ENCODE measurements around the gene RBMS1. TPM values are rescaled to one million over a fixed set of nuclear protein-coding genes. Genes with fewer than 3 reads are reported as not detected.

The RBMS1 gene
- total RNA-seq, 1 experiment from 2014 or later = 77.5 TPM

DNA sequence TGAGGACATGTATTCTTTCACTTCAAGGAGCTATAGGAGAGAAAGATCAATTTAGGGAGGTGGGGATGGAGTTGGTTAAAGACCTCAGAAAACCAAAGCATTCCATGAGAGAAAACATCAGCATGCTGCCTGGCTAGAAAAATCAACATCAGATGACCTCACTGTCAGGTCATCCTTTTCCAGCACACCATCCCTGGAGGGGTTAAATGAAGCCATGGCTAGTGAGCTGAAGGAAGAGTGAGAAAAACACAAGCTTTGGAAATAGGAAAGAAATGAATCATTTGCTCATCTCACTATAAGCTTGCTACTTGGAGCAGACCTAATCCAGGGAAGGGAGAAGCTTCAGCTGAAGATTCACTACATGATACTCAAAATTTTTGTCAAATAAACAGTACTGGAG lies 184.0 kb downstream of the RBMS1 start:
- H4K8ac ChIP-seq (replicated peaks; ENCODE audit: insufficient read length, low read depth, low read length) = no peak overlapping the region
- peak overlapping the region in 1 of 3 experiments; percentile 37; a peak in 2 of 7 replicates for H3K27ac Mint-ChIP-seq
- no peak overlapping the region for H3K4me3 Mint-ChIP-seq
- no peak overlapping the region for H2AK5ac ChIP-seq (ENCODE audit: insufficient read length, low read length)
- H3K4ac ChIP-seq (ENCODE audit: low read depth, low read length) = no peak overlapping the region
- no peak overlapping the region for H2BK12ac ChIP-seq (ENCODE audit: insufficient read length, low read depth, low read length)
- no peaks in the 10 kb centered on the region for H3K27me3 Mint-ChIP-seq (ENCODE audit: low read depth)
- no peak overlapping the region for H3K56ac ChIP-seq (ENCODE audit: insufficient read length, low read depth, low read length)
- H4K91ac ChIP-seq (ENCODE audit: insufficient read length, low read depth, low read length) = no peak overlapping the region
- H3K23me2 ChIP-seq (ENCODE audit: insufficient read length, low read depth, low read length, poor library complexity, severe bottlenecking) = no peaks in the 10 kb centered on the region
- H2BK20ac ChIP-seq (ENCODE audit: low read depth, low read length, poor library complexity, severe bottlenecking) = no peak overlapping the region
- H4K5ac ChIP-seq (ENCODE audit: insufficient read length, low read depth, low read length) = no peak overlapping the region
- no peak overlapping the region for H3K14ac ChIP-seq (ENCODE audit: insufficient read depth, low read length)
- H3K27me3 ChIP-seq (ENCODE audit: insufficient read depth, low read length) = no peaks in the 10 kb centered on the region
- H3K36me3 Mint-ChIP-seq (ENCODE audit: insufficient read depth in 1 of 3, low read depth in 3 of 3) = peaks cover 0 to 20% (median 7%) of the 10 kb centered on the region in 3 experiments; a peak in 4 of 7 replicates
- no peak overlapping the region for H2BK5ac ChIP-seq (ENCODE audit: insufficient read length, low read length)
- no peak overlapping the region for H3K9ac ChIP-seq (ENCODE audit: extremely low read depth, insufficient read length, low read length)
- no peak overlapping the region for H3T11ph ChIP-seq (ENCODE audit: low read length)
- DNase-seq = no peak
- H3K79me1 ChIP-seq (ENCODE audit: insufficient read depth, low read depth, low read length, poor library complexity, severe bottlenecking) = no peaks in the 10 kb centered on the region
- no peak overlapping the region for H3K4me2 ChIP-seq (ENCODE audit: insufficient read depth, insufficient read length, low read length)
- H4K20me1 ChIP-seq (ENCODE audit: control insufficient read depth, insufficient read depth, insufficient read length) = no peaks in the 10 kb centered on the region
- no peak overlapping the region for H3K27ac ChIP-seq (ENCODE audit: insufficient read length, low read depth, low read length)
- no peaks in the 10 kb centered on the region for H3K9me3 ChIP-seq (ENCODE audit: control insufficient read depth, low read depth, low read length)
- H3K18ac ChIP-seq (ENCODE audit: insufficient read length, low read depth, low read length) = no peak overlapping the region
- H2AFZ ChIP-seq (ENCODE audit: low read length) = no peak overlapping the region
- H3K4me1 Mint-ChIP-seq = peaks cover 21 to 22% of the 10 kb centered on the region in 2 experiments
- no peaks in the 10 kb centered on the region for H3K79me2 ChIP-seq (ENCODE audit: insufficient read depth, low read length)
- TF ChIP-seq CTCF (conservative IDR thresholded peaks at IDR 0.05) = no peak
- no peak overlapping the region for H2BK15ac ChIP-seq (ENCODE audit: low read depth, low read length)
- H3K23ac ChIP-seq (ENCODE audit: insufficient read length, low read depth, low read length) = no peak overlapping the region
- H3K9me3 Mint-ChIP-seq = no peaks in the 10 kb centered on the region
- H2BK120ac ChIP-seq (ENCODE audit: low read depth, low read length, poor library complexity, severe bottlenecking) = no peak overlapping the region
- no peaks in the 10 kb centered on the region; the same call in 1 of the 2 replicates for H3K4me1 ChIP-seq (ENCODE audit: insufficient read depth, low read length)

Measured in H9 (cell line).